H9 (cell line): ENCODE results near the gene MPZ. TPM values are rescaled to one million over a fixed set of nuclear protein-coding genes. Genes with fewer than 3 reads are reported as not detected.

Source experiments
- DNase-seq: peaks from one replicate; pipeline ENCODE4 v3.0.0-alpha.2; 2017
- H2AFZ ChIP-seq: one replicate; pipeline ENCODE4 v1.6.1; 2013; ENCODE audit warnings: mild to moderate bottlenecking, low read length, control low read depth, moderate library complexity
- H2AK5ac ChIP-seq: 2 replicates; pipeline ENCODE4 v1.6.1; 2013; ENCODE audit warnings: low read length, control low read depth, mixed read lengths; ENCODE audit not compliant: insufficient read length
- H2BK120ac ChIP-seq: one replicate; pipeline ENCODE4 v1.6.1; 2013; ENCODE audit warnings: low read depth, mild to moderate bottlenecking, low read length, control low read depth, inconsistent platforms; ENCODE audit not compliant: poor library complexity, severe bottlenecking
- H2BK12ac ChIP-seq: 2 replicates; pipeline ENCODE4 v1.6.1; 2013; ENCODE audit warnings: low read length, control low read depth, mixed read lengths, low read depth; ENCODE audit not compliant: insufficient read length
- H2BK15ac ChIP-seq: 2 replicates; pipeline ENCODE4 v1.6.1; 2013; ENCODE audit warnings: low read depth, low read length, control low read depth
- H2BK20ac ChIP-seq: one replicate; pipeline ENCODE4 v1.6.1; 2013; ENCODE audit warnings: low read depth, mild to moderate bottlenecking, low read length, control low read depth, inconsistent platforms; ENCODE audit not compliant: poor library complexity, severe bottlenecking
- H2BK5ac ChIP-seq: 2 replicates; pipeline ENCODE4 v1.6.1; 2013; ENCODE audit warnings: low read length, control low read depth, mixed read lengths; ENCODE audit not compliant: insufficient read length
- H3K14ac ChIP-seq: 2 replicates; pipeline ENCODE4 v1.6.1; 2013; ENCODE audit warnings: low read length, control low read depth; ENCODE audit not compliant: insufficient read depth
- H3K18ac ChIP-seq: 2 replicates; pipeline ENCODE4 v1.6.1; 2013; ENCODE audit warnings: low read depth, mild to moderate bottlenecking, mixed read lengths, low read length, control low read depth; ENCODE audit not compliant: insufficient read length
- H3K23ac ChIP-seq: 2 replicates; pipeline ENCODE4 v1.6.1; 2013; ENCODE audit warnings: low read length, control low read depth, mixed read lengths, low read depth; ENCODE audit not compliant: insufficient read length
- H3K23me2 ChIP-seq: 2 replicates; pipeline ENCODE4 v1.6.1; 2013; ENCODE audit warnings: low read depth, mild to moderate bottlenecking, mixed read lengths, low read length, control low read depth; ENCODE audit not compliant: insufficient read length, poor library complexity, severe bottlenecking
- H3K27ac ChIP-seq: 2 replicates; pipeline ENCODE4 v1.5.1; 2013; ENCODE audit warnings: low read length, control low read depth, mixed read lengths, low read depth; ENCODE audit not compliant: insufficient read length
- H3K27me3 ChIP-seq: 2 replicates; pipeline ENCODE4 v1.6.1; 2013; ENCODE audit warnings: low read length, control low read depth, inconsistent platforms; ENCODE audit not compliant: insufficient read depth
- H3K4ac ChIP-seq: 2 replicates; pipeline ENCODE4 v1.6.1; 2013; ENCODE audit warnings: low read depth, mild to moderate bottlenecking, control low read depth, inconsistent platforms, low read length, moderate library complexity
- H3K4me1 ChIP-seq: 2 replicates; pipeline ENCODE4 v1.6.1; 2013; ENCODE audit warnings: low read length, control low read depth, inconsistent platforms; ENCODE audit not compliant: insufficient read depth
- H3K4me2 ChIP-seq: 2 replicates; pipeline ENCODE4 v1.6.1; 2013; ENCODE audit warnings: low read length, control low read depth, mixed read lengths; ENCODE audit not compliant: insufficient read length, insufficient read depth
- H3K56ac ChIP-seq: 2 replicates; pipeline ENCODE4 v1.6.1; 2013; ENCODE audit warnings: low read depth, mild to moderate bottlenecking, mixed read lengths, low read length, control low read depth; ENCODE audit not compliant: insufficient read length
- H3K79me1 ChIP-seq: 2 replicates; pipeline ENCODE4 v1.6.1; 2013; ENCODE audit warnings: low read depth, mild to moderate bottlenecking, moderate library complexity, low read length, control low read depth, inconsistent platforms; ENCODE audit not compliant: insufficient read depth, poor library complexity, severe bottlenecking
- H3K79me2 ChIP-seq: 2 replicates; pipeline ENCODE4 v1.6.1; 2013; ENCODE audit warnings: low read length, control low read depth, inconsistent platforms; ENCODE audit not compliant: insufficient read depth
- H3K9ac ChIP-seq: 2 replicates; pipeline ENCODE4 v1.6.1; 2013; ENCODE audit warnings: low read length, control low read depth, mixed read lengths; ENCODE audit not compliant: insufficient read length; ENCODE audit errors: extremely low read depth
- H3K9me3 ChIP-seq: one replicate; pipeline ENCODE4 v1.6.1; 2013; ENCODE audit warnings: low read depth, low read length, inconsistent platforms; ENCODE audit not compliant: control insufficient read depth
- H3T11ph ChIP-seq: one replicate; pipeline ENCODE4 v1.6.1; 2013; ENCODE audit warnings: mild to moderate bottlenecking, low read length, control low read depth, inconsistent platforms
- H4K20me1 ChIP-seq: one replicate; pipeline ENCODE4 v1.6.1; 2013; ENCODE audit not compliant: control insufficient read depth, insufficient read length, insufficient read depth
- H4K5ac ChIP-seq: 2 replicates; pipeline ENCODE4 v1.6.1; 2013; ENCODE audit warnings: low read depth, mild to moderate bottlenecking, mixed read lengths, low read length, control low read depth; ENCODE audit not compliant: insufficient read length
- H4K8ac ChIP-seq: replicated peaks from 2 replicates; pipeline ENCODE4 v1.6.1; 2013; ENCODE audit warnings: low read length, control low read depth, mixed read lengths, low read depth; ENCODE audit not compliant: insufficient read length
- H4K91ac ChIP-seq: 2 replicates; pipeline ENCODE4 v1.6.1; 2013; ENCODE audit warnings: low read depth, mild to moderate bottlenecking, moderate library complexity, mixed read lengths, low read length, control low read depth; ENCODE audit not compliant: insufficient read length
- H3K27ac Mint-ChIP-seq, 3 experiments: 2 replicates in 2 of 3; 3 replicates in 1 of 3; pipeline ENCODE4 v1.8.0; 2020 to 2021; ENCODE audit warnings: mixed read lengths in 3 of 3, mild to moderate bottlenecking in 1 of 3, moderate library complexity in 1 of 3
- H3K27me3 Mint-ChIP-seq: 2 replicates; pipeline ENCODE4 v1.8.0; 2021; ENCODE audit warnings: low read depth, mild to moderate bottlenecking, moderate library complexity, mixed read lengths
- H3K36me3 Mint-ChIP-seq, 3 experiments: 2 replicates in 2 of 3; 3 replicates in 1 of 3; pipeline ENCODE4 v1.8.0; 2020 to 2021; ENCODE audit warnings: low read depth in 3 of 3, mixed read lengths in 3 of 3; ENCODE audit not compliant: insufficient read depth in 1 of 3
- H3K4me1 Mint-ChIP-seq, 2 experiments: 2 replicates each; pipeline ENCODE4 v1.8.0; 2020; ENCODE audit warnings: mixed read lengths in 2 of 2
- H3K4me3 Mint-ChIP-seq, 2 experiments: 2 replicates in 1 of 2; 3 replicates in 1 of 2; pipeline ENCODE4 v1.8.0; 2020 to 2021; ENCODE audit warnings: mild to moderate bottlenecking in 2 of 2, mixed read lengths in 2 of 2, moderate library complexity in 1 of 2
- H3K9me3 Mint-ChIP-seq, 2 experiments: 2 replicates in 1 of 2; 3 replicates in 1 of 2; pipeline ENCODE4 v1.8.0; 2020; ENCODE audit warnings: mild to moderate bottlenecking in 2 of 2, mixed read lengths in 2 of 2, moderate library complexity in 1 of 2
- CTCF ChIP-seq: fragments of 200-600 bp; sonication (generic); conservative IDR thresholded peaks from 3 replicates; pipeline ENCODE4 v1.8.0; 2021; ENCODE audit warnings: antibody characterized with exemption, mild to moderate bottlenecking
- WGBS: extraction: QIAGEN DNeasy Blood & Tissue Kit; methylation state at CpG from one replicate; pipeline ENCODE4 v1.1.7; 2013; ENCODE audit warnings: missing lambda C conversion rate, low lambda C conversion rate, mixed read lengths; ENCODE audit not compliant: insufficient read length; ENCODE audit errors: extremely low coverage; 5-methylcytosine and 5-hydroxymethylcytosine counted together
- long read RNA-seq: library from polyadenylated mRNA; unstranded; transcript quantifications from one replicate; pipeline ENCODE4 v2.0.0, GENCODE V29; 2020
- total RNA-seq: library from RNA; stranded (reverse); gene quantifications from 2 replicates; pipeline ENCODE4 v1.2.1, GENCODE V29; 2021

The MPZ gene
- total RNA-seq, result 2.7 and 3.6 TPM in 2 replicates
- long read RNA-seq, result 0 reads

GRCh38 chr1:161309868-161310267 lies at the start of gene MPZ:
TSS of gene MPZ (minus strand) at chr1:161309968. CDS start at chr1:161309905, 63 bp downstream.
- no peak within 1 kb of the TSS for H2BK15ac ChIP-seq
- H4K20me1 ChIP-seq, result no peaks in the 10 kb centered on the region
- Mint-ChIP-seq H3K4me3 (no peak within 1 kb of the TSS), H3K36me3 (no peaks in the 10 kb centered on the region), H3K27ac (no peak within 1 kb of the TSS; a peak in 1 of 7 replicates), H3K27me3 (peaks cover 3% of the 10 kb centered on the region; the same call in 1 of the 2 replicates), H3K9me3 (no peaks in the 10 kb centered on the region), H3K4me1 (peaks cover 27 to 43% of the 10 kb centered on the region in 2 experiments)
- H3K4me2 ChIP-seq, result no peak within 1 kb of the TSS
- no peak within 1 kb of the TSS for H2BK12ac ChIP-seq
- H3K14ac ChIP-seq, result no peak within 1 kb of the TSS
- H3K23me2 ChIP-seq, result peaks cover 17% of the 10 kb centered on the region
- no peak within 1 kb of the TSS for H3K27ac ChIP-seq
- H2BK20ac ChIP-seq, result no peak within 1 kb of the TSS
- H3K27me3 ChIP-seq, result no peaks in the 10 kb centered on the region
- H3K4ac ChIP-seq, result no peak within 1 kb of the TSS
- H3K23ac ChIP-seq, result no peak within 1 kb of the TSS
- no peak within 1 kb of the TSS for H3K9ac ChIP-seq
- no peaks in the 10 kb centered on the region; the same call in 1 of the 2 replicates for H3K79me2 ChIP-seq
- TF ChIP-seq CTCF, result no peak
- no peaks in the 10 kb centered on the region for H3K79me1 ChIP-seq
- no CpG with 5 or more reads among the region's 2 CpGs for WGBS
- peaks cover 3% of the 10 kb centered on the region; the same call in 1 of the 2 replicates for H3K4me1 ChIP-seq
- no peak within 1 kb of the TSS for H4K5ac ChIP-seq
- H2AFZ ChIP-seq, result no peak within 1 kb of the TSS
- H3T11ph ChIP-seq, result no peak within 1 kb of the TSS
- no peak within 1 kb of the TSS for H3K56ac ChIP-seq
- H2BK120ac ChIP-seq, result no peak within 1 kb of the TSS
- H4K8ac ChIP-seq, result no peak within 1 kb of the TSS
- H3K18ac ChIP-seq, result no peak within 1 kb of the TSS
- no peak within 1 kb of the TSS for H4K91ac ChIP-seq
- no peak within 1 kb of the TSS for H2BK5ac ChIP-seq
- no peak for DNase-seq
- no peak within 1 kb of the TSS for H2AK5ac ChIP-seq
- no peaks in the 10 kb centered on the region for H3K9me3 ChIP-seq
